Right cardiac atrium (tissue), 5 donors: Measurements from ENCODE around the gene SEMA4D. TPM values are rescaled to one million over a fixed set of nuclear protein-coding genes. Genes with fewer than 3 reads are reported as not detected.
A peak's percentile ranks its signal among the peaks of the same experiment; 100 is the strongest.
"Not testable (repeated sequence)": the region's sequence is repeated elsewhere in the genome, so short reads cannot be mapped to it uniquely, and the experiment has no call there.

Source experiments
- ATAC-seq, 2 donors: fragments of 200-7000 bp; cut with Tn5 transposase; one replicate each; pipeline versions ENCODE4 v1.8.0 to v1.9.1; 2020; ENCODE audit warnings: moderate library complexity in 2 of 2, mild to moderate bottlenecking in 1 of 2
- DNase-seq, 3 donors: peaks; one replicate each; pipeline ENCODE4 v3.0.0-alpha.2; 2020
- H3K27ac ChIP-seq: one replicate; pipeline ENCODE4 v1.5.1; 2013; ENCODE audit warnings: mild to moderate bottlenecking, low read length, control low read depth, moderate library complexity
- H3K27me3 ChIP-seq: one replicate; pipeline ENCODE4 v1.6.1; 2013; ENCODE audit not compliant: control insufficient read depth, insufficient read depth
- H3K4me1 ChIP-seq: one replicate; pipeline ENCODE4 v1.6.1; 2013; ENCODE audit warnings: low read length; ENCODE audit not compliant: control insufficient read depth, insufficient read depth
- H3K4me3 ChIP-seq: one replicate; pipeline ENCODE4 v1.5.1; 2013; ENCODE audit warnings: low read length, control low read depth
- H3K9me3 ChIP-seq: one replicate; pipeline ENCODE4 v1.6.1; 2013; ENCODE audit warnings: low read length; ENCODE audit not compliant: control insufficient read depth
- WGBS: extraction: QIAGEN DNeasy Blood & Tissue Kit; methylation state at CpG from one replicate; pipeline ENCODE4 v1.1.7; 2013; 5-methylcytosine and 5-hydroxymethylcytosine counted together
- intact Hi-C, 4 donors: fragments of 100-400 bp; cut with DNase I; formaldehyde crosslinking; loops; one replicate each; pipeline versions ENCODE4 v1.11.0 to v1.14.0; 2022 to 2023
- polyA plus RNA-seq: library from polyadenylated mRNA; stranded (reverse); fragments of 200-250 nt; gene quantifications from one replicate; pipeline ENCODE4 v1.2.3, GENCODE V29; 2013
- total RNA-seq, 4 donors: library from RNA; stranded (reverse); fragmentation: NEBNext Ultra II Directional; extraction: Animal tissue kit (Norgen Biotek cat#: 25700); gene quantifications; one replicate each; pipeline ENCODE4 v1.2.1, GENCODE V29; 2021
- donor health status: healthy with polysubstance abuse.
- donor health status: DM: no; HTN: yes; CAD: no.
- donor health status: DM: no; HTN: no; CAD: no.
- donor health status: DM: no; HTN: yes; CAD: no; lungs with severe emphysema.
- donor health status: DM: yes; HTN: yes; CAD: no.

SEMA4D gene
- total and polyA plus RNA-seq, 5 donors = 13.0 to 28.3 (median 26.1) TPM

GRCh38 chr9:89343812-89344211 lies 154.1 kb downstream of the SEMA4D start:
- H3K4me1 ChIP-seq, H3K27ac ChIP-seq, ATAC-seq, DNase-seq, H3K9me3 ChIP-seq, intact Hi-C loops, H3K4me3 ChIP-seq, H3K27me3 ChIP-seq: not testable (repeated sequence)
- WGBS = 92% methylated on average over 7 of the region's 7 CpGs

GRCh38 chr9:89342948-89343347 lies 155.0 kb downstream of the SEMA4D start:
- no peak overlapping the region for H3K27ac ChIP-seq
- no peaks in the 10 kb centered on the region for H3K4me1 ChIP-seq
- no peak for DNase-seq
- no peak for ATAC-seq
- intact Hi-C loops = no loop called here
- no peaks in the 10 kb centered on the region for H3K27me3 ChIP-seq
- WGBS = 97% methylated on average over 1 of the region's 1 CpG
- no peak overlapping the region for H3K4me3 ChIP-seq
- H3K9me3 ChIP-seq = no peaks in the 10 kb centered on the region

- Histone ChIP-seq H3K9me3 (no peaks in the 10 kb centered on the region), H3K4me1 (no peaks in the 10 kb centered on the region), H3K27ac (no peak overlapping the region), H3K4me3 (no peak overlapping the region), H3K27me3 (no peaks in the 10 kb centered on the region)
- no peak for ATAC-seq
- no peak for DNase-seq
- intact Hi-C loops = no loop called here
- WGBS = 98% methylated on average over 6 of the region's 6 CpGs
Measured at GRCh38 chr9:89342213-89342612, 155.7 kb downstream of the SEMA4D start.

- no peak for ATAC-seq
- no peaks in the 10 kb centered on the region for H3K9me3 ChIP-seq
- H3K27me3 ChIP-seq = no peaks in the 10 kb centered on the region
- no peak overlapping the region for H3K4me3 ChIP-seq
- WGBS = 91% methylated on average over 3 of the region's 3 CpGs
- no peak overlapping the region for H3K27ac ChIP-seq
- no peak for DNase-seq
- intact Hi-C loops = no loop called here
- H3K4me1 ChIP-seq = no peaks in the 10 kb centered on the region
Measured at GRCh38 chr9:89340332-89340731, 157.6 kb downstream of the SEMA4D start.

GRCh38 chr9:89339807-89340206 lies 158.1 kb downstream of the SEMA4D start:
- DNase-seq (no peak), ATAC-seq (no peak)
- intact Hi-C loops = loop anchor here in 1 of 4 donors (10.0 kb wide), 1 partner anchor 205 kb away; no protein-coding TSS in a partner anchor
- no peaks in the 10 kb centered on the region for H3K9me3 ChIP-seq
- H3K4me3 ChIP-seq = no peak overlapping the region
- no peak overlapping the region for H3K27ac ChIP-seq
- H3K27me3 ChIP-seq = no peaks in the 10 kb centered on the region
- 91% methylated on average over 2 of the region's 2 CpGs for WGBS
- H3K4me1 ChIP-seq = no peaks in the 10 kb centered on the region

GRCh38 chr9:89330513-89330912 lies 167.4 kb downstream of the SEMA4D start:
- Histone ChIP-seq H3K4me3 (no peak overlapping the region), H3K27me3 (no peaks in the 10 kb centered on the region), H3K4me1 (no peaks in the 10 kb centered on the region), H3K9me3 (no peaks in the 10 kb centered on the region), H3K27ac (no peak overlapping the region)
- DNase-seq (no peak), ATAC-seq (no peak)
- 96% methylated on average over 7 of the region's 7 CpGs for WGBS
- intact Hi-C loops = loop anchor here in 1 of 4 donors (10.0 kb wide), 1 partner anchor 214 kb away; no protein-coding TSS in a partner anchor

- Histone ChIP-seq H3K27me3 (no peaks in the 10 kb centered on the region), H3K27ac (no peak overlapping the region), H3K9me3 (no peaks in the 10 kb centered on the region), H3K4me3 (no peak overlapping the region), H3K4me1 (no peaks in the 10 kb centered on the region)
- DNase-seq (no peak), ATAC-seq (no peak)
- intact Hi-C loops = loop anchor here (10.0 kb wide), 1 partner anchor 215 kb away; no protein-coding TSS in a partner anchor
Measured at GRCh38 chr9:89329917-89330316, 168.0 kb downstream of the SEMA4D start.

- no peak overlapping the region for H3K27ac ChIP-seq
- ATAC-seq (no peak), DNase-seq (no peak)
- H3K9me3 ChIP-seq = no peaks in the 10 kb centered on the region
- no peaks in the 10 kb centered on the region for H3K4me1 ChIP-seq
- intact Hi-C loops = loop anchor here in 3 of 4 donors (10.0 kb wide), 1 partner anchor 217 kb away; no protein-coding TSS in a partner anchor
- 92% methylated on average over 8 of the region's 8 CpGs for whole genome bisulfite sequencing
- H3K27me3 ChIP-seq = no peaks in the 10 kb centered on the region
- H3K4me3 ChIP-seq = no peak overlapping the region
Measured at GRCh38 chr9:89328064-89328463, 169.8 kb downstream of the SEMA4D start.

- no peak overlapping the region for H3K4me3 ChIP-seq
- no peaks in the 10 kb centered on the region for H3K27me3 ChIP-seq
- intact Hi-C loops = loop anchor here in 3 of 4 donors (10.0 kb wide), 1 partner anchor 219 kb away; no protein-coding TSS in a partner anchor
- H3K9me3 ChIP-seq = no peaks in the 10 kb centered on the region
- WGBS = 85% methylated on average over 3 of the region's 3 CpGs
- DNase-seq (no peak), ATAC-seq (no peak)
- no peak overlapping the region for H3K27ac ChIP-seq
- H3K4me1 ChIP-seq = no peaks in the 10 kb centered on the region
Measured at GRCh38 chr9:89325733-89326132, 172.2 kb downstream of the SEMA4D start.

GRCh38 chr9:89323390-89323789 lies 174.5 kb downstream of the SEMA4D start:
- Histone ChIP-seq H3K9me3 (no peaks in the 10 kb centered on the region), H3K4me1 (no peaks in the 10 kb centered on the region), H3K27ac (no peak overlapping the region), H3K27me3 (no peaks in the 10 kb centered on the region), H3K4me3 (no peak overlapping the region)
- no peak for DNase-seq
- ATAC-seq = no peak
- intact Hi-C loops = loop anchor here in 3 of 4 donors (10.0 kb wide), 1 partner anchor 221 kb away; no protein-coding TSS in a partner anchor
- WGBS = 70% methylated on average over 4 of the region's 4 CpGs

- Histone ChIP-seq H3K27me3 (no peaks in the 10 kb centered on the region), H3K27ac (peak overlapping the region; percentile 97), H3K9me3 (no peaks in the 10 kb centered on the region), H3K4me1 (no peaks in the 10 kb centered on the region), H3K4me3 (peak overlapping the region; percentile 69)
- 2% methylated on average over 13 of the region's 13 CpGs for WGBS
- ATAC-seq (no peak), DNase-seq (no peak)
- intact Hi-C loops = no loop called here
Measured at GRCh38 chr9:89319015-89319905, 178.7 kb downstream of the SEMA4D start.
